Tibial artery (tissue), 4 donors: Measurements from ENCODE around the gene TRPM3.
"Not testable (repeated sequence)": the region's sequence is repeated elsewhere in the genome, so short reads cannot be mapped to it uniquely, and the experiment has no call there.

ENCODE experiments used
- DNase-seq, 2 donors: peaks; one replicate each; pipeline ENCODE4 v3.0.0-alpha.2; 2019
- H3K27ac ChIP-seq, 2 donors: fragments of 200-600 bp; sonication (generic) in 1 of 2; 1 replicate in 1 of 2; 2 replicates in 1 of 2; pipeline ENCODE4 v1.5.1; 2018 to 2019; ENCODE audit warnings: mild to moderate bottlenecking in 1 of 2
- H3K27me3 ChIP-seq, 2 donors: fragments of 200-600 bp; sonication (generic) in 1 of 2; one replicate each; pipeline versions ENCODE4 v1.5.1 to v1.6.0; 2016 to 2019
- H3K36me3 ChIP-seq, 3 donors: fragments of 200-600 bp; sonication (generic) in 2 of 3; one replicate each; pipeline ENCODE4 v1.5.1; 2016 to 2019; ENCODE audit warnings: mild to moderate bottlenecking in 2 of 3
- H3K4me1 ChIP-seq, 4 donors: fragments of 200-600 bp; sonication (generic) in 2 of 4; 1 replicate in 3 of 4; 2 replicates in 1 of 4; pipeline ENCODE4 v1.5.1; 2016 to 2019
- H3K4me3 ChIP-seq, 2 donors: fragments of 200-600 bp; sonication (generic) in 1 of 2; 1 replicate in 1 of 2; 2 replicates in 1 of 2; pipeline ENCODE4 v1.5.1; 2018 to 2019; ENCODE audit warnings: mild to moderate bottlenecking in 2 of 2
- H3K9me3 ChIP-seq, 3 donors: fragments of 200-600 bp; sonication (generic) in 1 of 3; one replicate each; pipeline ENCODE4 v1.5.1; 2016 to 2019
- intact Hi-C: fragments of 100-400 bp; cut with DNase I; formaldehyde crosslinking; loops from one replicate; pipeline ENCODE4 v1.15.0; 2023; ENCODE audit warnings: low total_unique reads
- TF ChIP-seq, protein P1 (sequence below), 2 experiments: fragments of 200-600 bp in 1 of 2; fragments of 450-650 bp in 1 of 2; IDR thresholded peaks; one replicate each; pipeline ENCODE4 v1.5.1; 2017 to 2019; ENCODE audit warnings: antibody characterized with exemption in 2 of 2, mild to moderate bottlenecking in 1 of 2, moderate library complexity in 1 of 2

The TRPM3 gene

GRCh38 chr9:70975821-70976220 is 145.6 kb downstream of the TRPM3 start:
- no peak for DNase-seq
- H3K27me3 ChIP-seq: no peaks in the 10 kb centered on the region

GRCh38 chr9:70971723-70972122 is 149.7 kb downstream of the TRPM3 start:
- no peak for DNase-seq
- Histone ChIP-seq H3K4me3 (no peak overlapping the region), H3K27ac (no peak overlapping the region), H3K27me3 (no peaks in the 10 kb centered on the region), H3K9me3 (no peaks in the 10 kb centered on the region), H3K4me1 (no peaks in the 10 kb centered on the region), H3K36me3 (no peaks in the 10 kb centered on the region)
- intact Hi-C loops: no loop called here
- TF ChIP-seq, protein P1, sequence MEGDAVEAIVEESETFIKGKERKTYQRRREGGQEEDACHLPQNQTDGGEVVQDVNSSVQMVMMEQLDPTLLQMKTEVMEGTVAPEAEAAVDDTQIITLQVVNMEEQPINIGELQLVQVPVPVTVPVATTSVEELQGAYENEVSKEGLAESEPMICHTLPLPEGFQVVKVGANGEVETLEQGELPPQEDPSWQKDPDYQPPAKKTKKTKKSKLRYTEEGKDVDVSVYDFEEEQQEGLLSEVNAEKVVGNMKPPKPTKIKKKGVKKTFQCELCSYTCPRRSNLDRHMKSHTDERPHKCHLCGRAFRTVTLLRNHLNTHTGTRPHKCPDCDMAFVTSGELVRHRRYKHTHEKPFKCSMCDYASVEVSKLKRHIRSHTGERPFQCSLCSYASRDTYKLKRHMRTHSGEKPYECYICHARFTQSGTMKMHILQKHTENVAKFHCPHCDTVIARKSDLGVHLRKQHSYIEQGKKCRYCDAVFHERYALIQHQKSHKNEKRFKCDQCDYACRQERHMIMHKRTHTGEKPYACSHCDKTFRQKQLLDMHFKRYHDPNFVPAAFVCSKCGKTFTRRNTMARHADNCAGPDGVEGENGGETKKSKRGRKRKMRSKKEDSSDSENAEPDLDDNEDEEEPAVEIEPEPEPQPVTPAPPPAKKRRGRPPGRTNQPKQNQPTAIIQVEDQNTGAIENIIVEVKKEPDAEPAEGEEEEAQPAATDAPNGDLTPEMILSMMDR (IDR thresholded peaks at IDR 0.05): no peak

More at GRCh38 chr9:70975821-70976220, 145.6 kb downstream of the TRPM3 start:
- TF ChIP-seq, protein P1 (IDR thresholded peaks at IDR 0.05): no peak
- Histone ChIP-seq H3K27ac (no peak overlapping the region), H3K36me3 (no peaks in the 10 kb centered on the region), H3K9me3 (no peaks in the 10 kb centered on the region), H3K4me1 (no peaks in the 10 kb centered on the region), H3K4me3 (no peak overlapping the region)
- intact Hi-C loops: no loop called here

- H3K4me3 ChIP-seq, intact Hi-C loops, H3K27ac ChIP-seq, DNase-seq, H3K9me3 ChIP-seq, H3K27me3 ChIP-seq, H3K36me3 ChIP-seq: not testable (repeated sequence)
- H3K4me1 ChIP-seq: peaks cover 0 to 21% (median 4%) of the 10 kb centered on the region in 4 donors
Observed at GRCh38 chr9:70966380-70966779, 155.0 kb downstream of the TRPM3 start.

DNA sequence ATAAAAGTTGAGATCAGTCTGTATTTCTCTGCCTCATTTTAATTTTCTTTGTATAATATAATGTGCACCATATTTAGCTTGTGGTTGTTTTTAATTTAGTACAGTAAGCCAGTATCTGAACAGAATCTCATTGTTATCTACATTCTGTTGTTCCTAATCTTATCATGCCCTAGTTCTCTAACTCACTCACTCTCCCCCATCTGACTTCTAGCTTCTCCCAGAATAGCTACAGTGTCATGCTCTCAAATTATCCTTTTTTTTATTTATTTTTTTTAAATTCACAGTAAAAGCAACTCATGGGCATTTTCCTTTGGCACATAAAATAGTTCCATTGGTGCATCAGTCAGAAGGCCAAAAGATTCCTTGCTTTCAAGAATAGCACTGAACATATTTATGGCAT is 156.6 kb downstream of the TRPM3 start:
- Histone ChIP-seq H3K4me1 (peaks cover 0 to 21% (median 4%) of the 10 kb centered on the region in 4 donors), H3K27ac (no peak overlapping the region), H3K4me3 (no peak overlapping the region), H3K27me3 (no peaks in the 10 kb centered on the region), H3K36me3 (no peaks in the 10 kb centered on the region), H3K9me3 (no peaks in the 10 kb centered on the region)
- no peak for DNase-seq
- intact Hi-C loops: no loop called here
- TF ChIP-seq, protein P1 (IDR thresholded peaks at IDR 0.05): no peak

- no peaks in the 10 kb centered on the region for H3K9me3 ChIP-seq
- no peaks in the 10 kb centered on the region for H3K36me3 ChIP-seq
- intact Hi-C loops: no loop called here
- H3K27me3 ChIP-seq: no peaks in the 10 kb centered on the region
- peaks cover 0 to 21% (median 4%) of the 10 kb centered on the region in 4 donors for H3K4me1 ChIP-seq
- no peak overlapping the region for H3K27ac ChIP-seq
- H3K4me3 ChIP-seq: no peak overlapping the region
- TF ChIP-seq, protein P1 (IDR thresholded peaks at IDR 0.05): no peak
- no peak for DNase-seq
Observed at GRCh38 chr9:70963554-70963953, 157.9 kb downstream of the TRPM3 start.

DNA sequence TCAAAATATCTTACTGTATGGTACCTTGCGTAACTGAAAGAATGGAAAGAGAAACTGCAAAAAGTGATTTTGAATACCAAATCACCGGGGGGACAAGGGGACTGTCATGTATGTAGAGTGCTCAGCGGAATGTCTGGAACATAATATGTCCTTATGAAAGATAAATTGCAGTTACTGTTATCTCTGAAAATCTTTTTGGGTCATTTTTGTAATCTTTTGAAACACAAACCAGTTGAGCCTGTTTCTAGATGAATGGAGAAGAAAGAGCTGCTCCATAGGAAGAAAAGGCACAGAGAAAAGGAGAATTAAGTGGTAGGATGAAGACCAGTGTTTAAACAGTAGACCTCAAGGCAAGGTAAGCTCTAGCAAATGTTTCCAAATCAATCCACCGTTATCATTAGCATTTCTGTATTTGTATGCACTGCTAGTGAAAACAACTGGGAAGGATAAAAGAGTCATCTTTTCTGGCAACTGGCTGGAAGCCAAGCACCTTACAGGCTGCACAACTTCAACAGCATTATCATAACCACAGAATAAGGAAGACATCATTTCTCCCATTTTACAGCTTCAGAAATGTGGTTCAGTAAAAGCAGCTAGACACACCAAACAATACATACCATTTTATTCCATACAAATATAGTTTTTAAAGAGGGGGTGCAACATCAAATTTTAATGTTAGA is 158.5 kb downstream of the TRPM3 start:
- TF ChIP-seq, protein P1 (IDR thresholded peaks at IDR 0.05): no peak
- H3K4me1 ChIP-seq: peaks cover 0 to 21% (median 4%) of the 10 kb centered on the region in 4 donors
- H3K9me3 ChIP-seq: no peaks in the 10 kb centered on the region
- no peak for DNase-seq
- intact Hi-C loops: no loop called here
- no peak overlapping the region for H3K27ac ChIP-seq
- no peak overlapping the region for H3K4me3 ChIP-seq
- H3K27me3 ChIP-seq: no peaks in the 10 kb centered on the region
- H3K36me3 ChIP-seq: no peaks in the 10 kb centered on the region
